ENCODE results near the gene FMNL2.
A peak's percentile ranks its signal among the peaks of the same experiment; 100 is the strongest.

FMNL2 gene

GRCh38 chr2:152489364-152489763 is 154.4 kb downstream of the FMNL2 start:
- H3K27ac ChIP-seq (ENCODE audit: low read depth, low read length): no peak overlapping the region
- peaks cover 63% of the 10 kb centered on the region for H3K4me1 ChIP-seq (ENCODE audit: control insufficient read depth, insufficient read depth, low read length)
- H3K36me3 ChIP-seq (ENCODE audit: control insufficient read depth, insufficient read depth, low read length): no peaks in the 10 kb centered on the region
- no peak overlapping the region for H3K9ac ChIP-seq (ENCODE audit: low read depth, low read length)
- no peaks in the 10 kb centered on the region for H3K9me3 ChIP-seq (ENCODE audit: control insufficient read depth, insufficient read depth, low read length)
- H3K4me3 ChIP-seq (ENCODE audit: low read depth, low read length): no peak overlapping the region
- H3K27me3 ChIP-seq (ENCODE audit: control insufficient read depth, insufficient read depth, low read length): no peaks in the 10 kb centered on the region

GRCh38 chr2:152490686-152491455 is 155.9 kb downstream of the FMNL2 start:
- peaks cover 66% of the 10 kb centered on the region for H3K4me1 ChIP-seq (ENCODE audit: control insufficient read depth, insufficient read depth, low read length)
- H3K4me3 ChIP-seq (ENCODE audit: low read depth, low read length): no peak overlapping the region
- H3K27me3 ChIP-seq (ENCODE audit: control insufficient read depth, insufficient read depth, low read length): no peaks in the 10 kb centered on the region
- no peak overlapping the region for H3K27ac ChIP-seq (ENCODE audit: low read depth, low read length)
- H3K9ac ChIP-seq (ENCODE audit: low read depth, low read length): no peak overlapping the region
- no peaks in the 10 kb centered on the region for H3K9me3 ChIP-seq (ENCODE audit: control insufficient read depth, insufficient read depth, low read length)
- H3K36me3 ChIP-seq (ENCODE audit: control insufficient read depth, insufficient read depth, low read length): no peaks in the 10 kb centered on the region

- Histone ChIP-seq H3K27ac (ENCODE audit: low read depth, low read length) (no peak overlapping the region), H3K4me3 (ENCODE audit: low read depth, low read length) (no peak overlapping the region), H3K9ac (ENCODE audit: low read depth, low read length) (no peak overlapping the region)
Measured at GRCh38 chr2:152492131-152492530, 157.2 kb downstream of the FMNL2 start.

GRCh38 chr2:152492911-152493310 is 157.9 kb downstream of the FMNL2 start:
- no peaks in the 10 kb centered on the region for H3K9me3 ChIP-seq (ENCODE audit: control insufficient read depth, insufficient read depth, low read length)
- H3K4me1 ChIP-seq (ENCODE audit: control insufficient read depth, insufficient read depth, low read length): peaks cover 59% of the 10 kb centered on the region
- H3K36me3 ChIP-seq (ENCODE audit: control insufficient read depth, insufficient read depth, low read length): no peaks in the 10 kb centered on the region
- peak overlapping the region; percentile 39 for H3K4me3 ChIP-seq (ENCODE audit: low read depth, low read length)
- H3K9ac ChIP-seq (ENCODE audit: low read depth, low read length): no peak overlapping the region
- H3K27ac ChIP-seq (ENCODE audit: low read depth, low read length): peak overlapping the region; percentile 44
- no peaks in the 10 kb centered on the region for H3K27me3 ChIP-seq (ENCODE audit: control insufficient read depth, insufficient read depth, low read length)

More at GRCh38 chr2:152492131-152492530, 157.2 kb downstream of the FMNL2 start:
- Histone ChIP-seq H3K4me1 (ENCODE audit: control insufficient read depth, insufficient read depth, low read length) (peaks cover 58% of the 10 kb centered on the region), H3K36me3 (ENCODE audit: control insufficient read depth, insufficient read depth, low read length) (no peaks in the 10 kb centered on the region), H3K27me3 (ENCODE audit: control insufficient read depth, insufficient read depth, low read length) (no peaks in the 10 kb centered on the region), H3K9me3 (ENCODE audit: control insufficient read depth, insufficient read depth, low read length) (no peaks in the 10 kb centered on the region)

- peak overlapping the region; percentile 39 for H3K4me3 ChIP-seq (ENCODE audit: low read depth, low read length)
- H3K27ac ChIP-seq (ENCODE audit: low read depth, low read length): peak overlapping the region; percentile 78
- no peaks in the 10 kb centered on the region for H3K36me3 ChIP-seq (ENCODE audit: control insufficient read depth, insufficient read depth, low read length)
- no peaks in the 10 kb centered on the region for H3K9me3 ChIP-seq (ENCODE audit: control insufficient read depth, insufficient read depth, low read length)
- H3K4me1 ChIP-seq (ENCODE audit: control insufficient read depth, insufficient read depth, low read length): peaks cover 63% of the 10 kb centered on the region
- H3K27me3 ChIP-seq (ENCODE audit: control insufficient read depth, insufficient read depth, low read length): no peaks in the 10 kb centered on the region
- no peak overlapping the region for H3K9ac ChIP-seq (ENCODE audit: low read depth, low read length)
Measured at GRCh38 chr2:152493417-152493816, 158.4 kb downstream of the FMNL2 start.

GRCh38 chr2:152493945-152494528 is 159.1 kb downstream of the FMNL2 start:
- no peaks in the 10 kb centered on the region for H3K27me3 ChIP-seq (ENCODE audit: control insufficient read depth, insufficient read depth, low read length)
- H3K36me3 ChIP-seq (ENCODE audit: control insufficient read depth, insufficient read depth, low read length): no peaks in the 10 kb centered on the region
- H3K4me3 ChIP-seq (ENCODE audit: low read depth, low read length): peak overlapping the region; percentile 13; the same call in 1 of the 2 replicates
- H3K9me3 ChIP-seq (ENCODE audit: control insufficient read depth, insufficient read depth, low read length): no peaks in the 10 kb centered on the region
- H3K9ac ChIP-seq (ENCODE audit: low read depth, low read length): no peak overlapping the region
- peak overlapping the region; percentile 78 for H3K27ac ChIP-seq (ENCODE audit: low read depth, low read length)
- H3K4me1 ChIP-seq (ENCODE audit: control insufficient read depth, insufficient read depth, low read length): peaks cover 68% of the 10 kb centered on the region

- Histone ChIP-seq H3K4me3 (ENCODE audit: low read depth, low read length) (no peak overlapping the region), H3K9me3 (ENCODE audit: control insufficient read depth, insufficient read depth, low read length) (no peaks in the 10 kb centered on the region), H3K36me3 (ENCODE audit: control insufficient read depth, insufficient read depth, low read length) (no peaks in the 10 kb centered on the region), H3K27me3 (ENCODE audit: control insufficient read depth, insufficient read depth, low read length) (no peaks in the 10 kb centered on the region), H3K27ac (ENCODE audit: low read depth, low read length) (no peak overlapping the region), H3K4me1 (ENCODE audit: control insufficient read depth, insufficient read depth, low read length) (peaks cover 66% of the 10 kb centered on the region), H3K9ac (ENCODE audit: low read depth, low read length) (no peak overlapping the region)
Measured at GRCh38 chr2:152496371-152496770, 161.4 kb downstream of the FMNL2 start.

- H3K27ac ChIP-seq (ENCODE audit: low read depth, low read length): no peak overlapping the region
- H3K4me3 ChIP-seq (ENCODE audit: low read depth, low read length): no peak overlapping the region
- no peaks in the 10 kb centered on the region for H3K36me3 ChIP-seq (ENCODE audit: control insufficient read depth, insufficient read depth, low read length)
- no peak overlapping the region for H3K9ac ChIP-seq (ENCODE audit: low read depth, low read length)
- no peaks in the 10 kb centered on the region for H3K9me3 ChIP-seq (ENCODE audit: control insufficient read depth, insufficient read depth, low read length)
- peaks cover 59% of the 10 kb centered on the region for H3K4me1 ChIP-seq (ENCODE audit: control insufficient read depth, insufficient read depth, low read length)
- no peaks in the 10 kb centered on the region for H3K27me3 ChIP-seq (ENCODE audit: control insufficient read depth, insufficient read depth, low read length)
Measured at GRCh38 chr2:152497481-152498052, 162.6 kb downstream of the FMNL2 start.

GRCh38 chr2:152499331-152499816 is 164.4 kb downstream of the FMNL2 start:
- no peaks in the 10 kb centered on the region for H3K36me3 ChIP-seq (ENCODE audit: control insufficient read depth, insufficient read depth, low read length)
- peaks cover 43% of the 10 kb centered on the region for H3K4me1 ChIP-seq (ENCODE audit: control insufficient read depth, insufficient read depth, low read length)
- H3K9me3 ChIP-seq (ENCODE audit: control insufficient read depth, insufficient read depth, low read length): no peaks in the 10 kb centered on the region
- no peak overlapping the region for H3K9ac ChIP-seq (ENCODE audit: low read depth, low read length)
- H3K4me3 ChIP-seq (ENCODE audit: low read depth, low read length): no peak overlapping the region
- no peak overlapping the region for H3K27ac ChIP-seq (ENCODE audit: low read depth, low read length)
- no peaks in the 10 kb centered on the region for H3K27me3 ChIP-seq (ENCODE audit: control insufficient read depth, insufficient read depth, low read length)

GRCh38 chr2:152499896-152500735 is 165.1 kb downstream of the FMNL2 start:
- Histone ChIP-seq H3K4me1 (ENCODE audit: control insufficient read depth, insufficient read depth, low read length) (peaks cover 43% of the 10 kb centered on the region), H3K9ac (ENCODE audit: low read depth, low read length) (no peak overlapping the region), H3K9me3 (ENCODE audit: control insufficient read depth, insufficient read depth, low read length) (no peaks in the 10 kb centered on the region), H3K27me3 (ENCODE audit: control insufficient read depth, insufficient read depth, low read length) (no peaks in the 10 kb centered on the region), H3K36me3 (ENCODE audit: control insufficient read depth, insufficient read depth, low read length) (no peaks in the 10 kb centered on the region), H3K27ac (ENCODE audit: low read depth, low read length) (no peak overlapping the region), H3K4me3 (ENCODE audit: low read depth, low read length) (no peak overlapping the region)
